ENCODE results near the gene UNKL. TPM values are rescaled to one million over a fixed set of nuclear protein-coding genes. Genes with fewer than 3 reads are reported as not detected.

UNKL gene
- total and polyA plus RNA-seq, 8 donors = 4.8 to 75.0 (median 28.2) TPM

DNA sequence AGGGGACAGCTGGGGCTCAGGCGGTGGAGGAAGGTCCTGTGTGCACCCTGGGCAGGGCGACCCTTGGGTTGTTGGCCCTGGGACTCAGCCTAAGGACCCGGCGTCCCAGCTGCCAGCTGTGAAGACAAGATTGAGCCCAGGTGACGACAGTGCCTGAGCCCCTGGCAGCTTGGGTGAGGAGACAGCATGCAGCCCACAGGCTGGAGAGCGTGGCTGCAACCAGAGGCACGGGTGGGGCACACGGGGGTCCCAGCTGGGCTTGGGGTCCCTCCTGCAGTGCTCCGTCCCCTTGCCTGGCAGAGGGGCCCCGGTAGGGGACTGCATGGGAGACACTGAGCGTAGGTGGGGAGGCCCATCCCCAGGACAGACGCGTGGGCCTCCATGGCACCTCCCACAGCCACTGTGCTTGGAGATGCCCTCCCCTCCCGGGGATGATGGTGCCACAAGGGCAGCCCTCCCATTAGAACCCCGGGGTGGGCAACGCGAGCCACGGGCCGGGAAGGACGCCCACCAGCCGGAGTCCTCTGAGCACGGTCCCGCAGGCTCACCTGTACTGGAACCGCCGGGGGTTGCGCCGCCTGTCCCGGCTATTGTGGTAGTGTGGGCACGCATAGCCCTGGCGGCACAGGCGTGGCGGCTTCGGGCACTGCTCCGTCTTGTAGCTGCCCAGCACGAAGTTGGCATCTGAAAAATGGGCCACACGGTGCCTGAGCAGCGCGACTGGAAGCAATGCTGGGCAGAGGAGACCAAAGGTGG lies 15.5 kb downstream of the UNKL start:
- no peak for DNase-seq
- Histone ChIP-seq H3K36me3 (peaks cover 66 to 93% (median 93%) of the 10 kb centered on the region in 4 donors), H3K27me3 (no peaks in the 10 kb centered on the region), H3K9me3 (no peaks in the 10 kb centered on the region), H3K27ac (no peak overlapping the region), H3K4me3 (no peak overlapping the region), H3K4me1 (no peaks in the 10 kb centered on the region)
- intact Hi-C loops (cut with DNase I; ENCODE audit: low total_unique reads) = no loop called here
- TF ChIP-seq EP300 (IDR thresholded peaks at IDR 0.05) = no peak
- TF ChIP-seq POLR2A (IDR thresholded peaks at IDR 0.05) = no peak
- no peak for TF ChIP-seq POLR2AphosphoS5 (IDR thresholded peaks at IDR 0.05)
- TF ChIP-seq, protein P1, sequence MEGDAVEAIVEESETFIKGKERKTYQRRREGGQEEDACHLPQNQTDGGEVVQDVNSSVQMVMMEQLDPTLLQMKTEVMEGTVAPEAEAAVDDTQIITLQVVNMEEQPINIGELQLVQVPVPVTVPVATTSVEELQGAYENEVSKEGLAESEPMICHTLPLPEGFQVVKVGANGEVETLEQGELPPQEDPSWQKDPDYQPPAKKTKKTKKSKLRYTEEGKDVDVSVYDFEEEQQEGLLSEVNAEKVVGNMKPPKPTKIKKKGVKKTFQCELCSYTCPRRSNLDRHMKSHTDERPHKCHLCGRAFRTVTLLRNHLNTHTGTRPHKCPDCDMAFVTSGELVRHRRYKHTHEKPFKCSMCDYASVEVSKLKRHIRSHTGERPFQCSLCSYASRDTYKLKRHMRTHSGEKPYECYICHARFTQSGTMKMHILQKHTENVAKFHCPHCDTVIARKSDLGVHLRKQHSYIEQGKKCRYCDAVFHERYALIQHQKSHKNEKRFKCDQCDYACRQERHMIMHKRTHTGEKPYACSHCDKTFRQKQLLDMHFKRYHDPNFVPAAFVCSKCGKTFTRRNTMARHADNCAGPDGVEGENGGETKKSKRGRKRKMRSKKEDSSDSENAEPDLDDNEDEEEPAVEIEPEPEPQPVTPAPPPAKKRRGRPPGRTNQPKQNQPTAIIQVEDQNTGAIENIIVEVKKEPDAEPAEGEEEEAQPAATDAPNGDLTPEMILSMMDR (IDR thresholded peaks at IDR 0.05) = no peak
- 94 to 98% (median 97%) methylated on average over 11 to 38 of the region's 38 CpGs for WGBS, 5 donors

DNA sequence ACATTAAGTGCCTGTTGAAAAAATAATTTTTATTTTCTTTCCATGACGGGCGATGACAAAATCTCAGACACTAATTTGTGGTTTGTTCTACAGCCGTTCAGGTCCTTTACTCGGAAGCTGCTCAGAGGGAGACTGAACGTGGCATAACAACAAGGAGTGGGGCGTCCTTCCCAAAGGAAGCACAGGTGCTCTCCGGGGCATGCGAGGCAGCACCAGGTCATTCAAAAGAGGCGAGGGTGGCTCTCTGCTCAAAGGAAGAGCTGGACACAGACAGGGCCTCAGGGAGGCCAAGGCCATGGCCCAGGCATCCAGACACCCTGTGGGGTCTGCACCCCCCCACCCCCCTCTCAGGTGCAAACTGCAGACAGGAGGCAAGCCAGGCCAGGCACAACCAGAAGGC lies 16.2 kb downstream of the UNKL start:
- H3K27ac ChIP-seq = no peak overlapping the region
- DNase-seq = no peak
- H3K4me1 ChIP-seq = no peaks in the 10 kb centered on the region
- no peaks in the 10 kb centered on the region for H3K27me3 ChIP-seq
- H3K36me3 ChIP-seq = peaks cover 70 to 93% (median 93%) of the 10 kb centered on the region in 4 donors
- H3K9me3 ChIP-seq = no peaks in the 10 kb centered on the region
- intact Hi-C loops (cut with DNase I; ENCODE audit: low total_unique reads) = no loop called here
- TF ChIP-seq, protein P1 (IDR thresholded peaks at IDR 0.05) = no peak
- TF ChIP-seq POLR2A (IDR thresholded peaks at IDR 0.05) = no peak
- no peak for TF ChIP-seq POLR2AphosphoS5 (IDR thresholded peaks at IDR 0.05)
- TF ChIP-seq EP300 (IDR thresholded peaks at IDR 0.05) = no peak
- 91 to 98% (median 95%) methylated on average over 9 of the region's 9 CpGs for WGBS, 5 donors
- no peak overlapping the region for H3K4me3 ChIP-seq

DNA sequence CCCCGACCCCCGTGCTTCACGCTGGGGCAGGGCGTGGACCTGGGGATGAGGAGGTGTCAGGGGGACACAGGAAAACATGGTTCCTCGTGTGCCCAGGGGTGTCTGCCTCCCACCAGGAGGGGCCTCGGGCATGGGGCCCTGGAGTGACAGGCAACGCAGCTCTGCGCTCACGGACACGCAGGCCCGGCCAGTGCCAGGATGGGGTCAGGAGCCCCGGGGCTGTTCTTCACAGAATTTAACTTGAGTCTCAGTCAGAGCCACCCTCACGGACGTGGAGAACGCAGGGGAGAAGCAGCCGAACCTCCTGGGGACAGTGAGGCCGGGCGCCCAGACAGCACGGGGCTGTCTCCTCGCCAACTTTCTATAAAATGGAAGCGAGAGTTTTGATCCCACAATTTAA lies 16.7 kb downstream of the UNKL start:
- intact Hi-C loops (cut with DNase I; ENCODE audit: low total_unique reads) = no loop called here
- no peak overlapping the region for H3K4me3 ChIP-seq
- TF ChIP-seq EP300 (IDR thresholded peaks at IDR 0.05) (no peak), POLR2AphosphoS5 (IDR thresholded peaks at IDR 0.05) (no peak), POLR2A (IDR thresholded peaks at IDR 0.05) (no peak)
- TF ChIP-seq, protein P1 (IDR thresholded peaks at IDR 0.05) = no peak
- H3K9me3 ChIP-seq = no peaks in the 10 kb centered on the region
- no peak overlapping the region for H3K27ac ChIP-seq
- H3K27me3 ChIP-seq = no peaks in the 10 kb centered on the region
- H3K36me3 ChIP-seq = peaks cover 70 to 93% (median 93%) of the 10 kb centered on the region in 4 donors
- DNase-seq = no peak
- 87 to 96% (median 94%) methylated on average over 19 to 21 of the region's 21 CpGs for WGBS, 5 donors
- no peaks in the 10 kb centered on the region for H3K4me1 ChIP-seq

DNA sequence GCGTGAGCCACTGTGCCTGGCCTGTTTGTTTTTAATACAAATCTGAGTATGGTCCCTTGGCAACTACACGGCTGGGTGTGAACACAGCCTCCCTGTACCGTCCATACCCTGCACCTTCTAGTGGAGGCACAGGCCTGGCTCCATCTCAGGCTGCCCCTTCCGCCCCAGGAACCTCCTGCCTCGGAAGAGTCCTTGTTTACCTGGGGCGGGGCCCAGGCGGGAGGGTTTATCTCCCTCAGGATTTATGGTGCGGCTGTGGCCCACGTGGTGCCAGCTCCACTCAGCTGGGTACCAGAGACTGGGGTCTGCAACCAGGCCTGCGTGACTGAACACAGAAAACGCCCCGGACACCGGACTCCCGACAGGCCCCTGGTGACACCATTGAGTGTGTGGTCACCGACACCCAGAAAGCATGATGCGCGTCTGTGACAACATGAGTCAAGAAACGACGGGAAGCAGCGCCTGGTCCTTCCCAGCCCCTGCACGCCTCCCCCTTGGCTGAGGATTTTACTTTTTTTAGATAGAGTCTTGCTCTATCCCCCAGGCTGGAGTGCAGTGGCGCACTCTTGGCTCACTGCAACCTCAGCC lies 19.0 kb downstream of the UNKL start:
- no peak for DNase-seq
- no peaks in the 10 kb centered on the region for H3K4me1 ChIP-seq
- no peak overlapping the region for H3K27ac ChIP-seq
- H3K9me3 ChIP-seq = no peaks in the 10 kb centered on the region
- H3K4me3 ChIP-seq = no peak overlapping the region
- H3K27me3 ChIP-seq = no peaks in the 10 kb centered on the region
- no peak for TF ChIP-seq POLR2AphosphoS5 (IDR thresholded peaks at IDR 0.05)
- TF ChIP-seq, protein P1 (IDR thresholded peaks at IDR 0.05) = no peak
- no peak for TF ChIP-seq POLR2A (IDR thresholded peaks at IDR 0.05)
- TF ChIP-seq EP300 (IDR thresholded peaks at IDR 0.05) = no peak
- intact Hi-C loops (cut with DNase I; ENCODE audit: low total_unique reads) = no loop called here
- WGBS, 5 donors = 74 to 85% (median 79%) methylated on average over 14 to 22 of the region's 22 CpGs
- H3K36me3 ChIP-seq = peaks cover 66 to 93% (median 93%) of the 10 kb centered on the region in 4 donors
